ENCODE results near the gene NRBP1.

DNA sequence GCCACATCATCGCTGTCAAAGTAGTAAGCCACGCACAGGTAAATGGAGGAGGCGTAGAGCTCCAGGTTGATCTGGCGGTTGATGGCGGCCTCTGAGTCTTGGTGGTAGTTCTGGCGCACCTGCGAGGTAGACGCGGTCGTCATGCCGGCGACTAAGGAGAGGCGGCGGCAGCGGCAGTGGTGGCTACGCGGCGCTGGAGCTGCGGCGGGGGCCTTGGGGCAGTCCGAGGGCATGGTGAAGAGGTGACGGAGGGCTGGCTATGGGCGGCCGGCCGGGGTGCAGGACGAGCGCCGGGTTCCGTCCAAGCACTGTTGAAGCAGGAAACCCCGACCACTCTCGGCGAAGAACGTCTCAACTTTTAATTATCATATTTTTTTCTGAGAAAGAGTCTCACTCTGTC lies 35.2 kb upstream of the NRBP1 start:
- TF ChIP-seq, protein P1, sequence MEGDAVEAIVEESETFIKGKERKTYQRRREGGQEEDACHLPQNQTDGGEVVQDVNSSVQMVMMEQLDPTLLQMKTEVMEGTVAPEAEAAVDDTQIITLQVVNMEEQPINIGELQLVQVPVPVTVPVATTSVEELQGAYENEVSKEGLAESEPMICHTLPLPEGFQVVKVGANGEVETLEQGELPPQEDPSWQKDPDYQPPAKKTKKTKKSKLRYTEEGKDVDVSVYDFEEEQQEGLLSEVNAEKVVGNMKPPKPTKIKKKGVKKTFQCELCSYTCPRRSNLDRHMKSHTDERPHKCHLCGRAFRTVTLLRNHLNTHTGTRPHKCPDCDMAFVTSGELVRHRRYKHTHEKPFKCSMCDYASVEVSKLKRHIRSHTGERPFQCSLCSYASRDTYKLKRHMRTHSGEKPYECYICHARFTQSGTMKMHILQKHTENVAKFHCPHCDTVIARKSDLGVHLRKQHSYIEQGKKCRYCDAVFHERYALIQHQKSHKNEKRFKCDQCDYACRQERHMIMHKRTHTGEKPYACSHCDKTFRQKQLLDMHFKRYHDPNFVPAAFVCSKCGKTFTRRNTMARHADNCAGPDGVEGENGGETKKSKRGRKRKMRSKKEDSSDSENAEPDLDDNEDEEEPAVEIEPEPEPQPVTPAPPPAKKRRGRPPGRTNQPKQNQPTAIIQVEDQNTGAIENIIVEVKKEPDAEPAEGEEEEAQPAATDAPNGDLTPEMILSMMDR (IDR thresholded peaks at IDR 0.05 in 8 of 11, conservative IDR thresholded peaks at IDR 0.05 in 3 of 11): no peak
- TF ChIP-seq POLR2A (IDR thresholded peaks at IDR 0.05): no peak

All from spleen (tissue), 7 donors.